ENCODE results near the gene ADAM12. TPM values are rescaled to one million over a fixed set of nuclear protein-coding genes. Genes with fewer than 3 reads are reported as not detected.

Gene ADAM12
- total RNA-seq, 1 donor from 2014 or later = 41.7 TPM

GRCh38 chr10:126022841-126023240 is 365.4 kb downstream of the ADAM12 start:
- Mint-ChIP-seq H3K27ac (ENCODE audit: unreplicated experiment) (no peak overlapping the region), H3K4me3 (ENCODE audit: unreplicated experiment) (no peak overlapping the region), H3K9me3 (ENCODE audit: unreplicated experiment) (no peaks in the 10 kb centered on the region), H3K4me1 (ENCODE audit: unreplicated experiment) (no peaks in the 10 kb centered on the region), H3K27me3 (ENCODE audit: unreplicated experiment) (no peaks in the 10 kb centered on the region), H3K36me3 (ENCODE audit: unreplicated experiment) (peaks cover 13% of the 10 kb centered on the region)
- TF ChIP-seq CTCF (IDR thresholded peaks at IDR 0.05) = no peak
- no peak for DNase-seq (ENCODE audit: extremely low spot score, unreplicated experiment)

- no peaks in the 10 kb centered on the region for H3K9me3 Mint-ChIP-seq (ENCODE audit: unreplicated experiment)
- H3K4me3 Mint-ChIP-seq (ENCODE audit: unreplicated experiment) = no peak overlapping the region
- H3K4me1 Mint-ChIP-seq (ENCODE audit: unreplicated experiment) = peaks cover 1% of the 10 kb centered on the region
- H3K36me3 Mint-ChIP-seq (ENCODE audit: unreplicated experiment) = peaks cover 15% of the 10 kb centered on the region
- no peaks in the 10 kb centered on the region for H3K27me3 Mint-ChIP-seq (ENCODE audit: unreplicated experiment)
- no peak for TF ChIP-seq CTCF (IDR thresholded peaks at IDR 0.05)
- no peak overlapping the region for H3K27ac Mint-ChIP-seq (ENCODE audit: unreplicated experiment)
- DNase-seq (ENCODE audit: extremely low spot score, unreplicated experiment) = no peak
Measured at GRCh38 chr10:126021833-126022500, 366.3 kb downstream of the ADAM12 start.

GRCh38 chr10:126017961-126018560 is 370.2 kb downstream of the ADAM12 start:
- no peaks in the 10 kb centered on the region for H3K27me3 Mint-ChIP-seq (ENCODE audit: unreplicated experiment)
- peaks cover 18% of the 10 kb centered on the region for H3K4me1 Mint-ChIP-seq (ENCODE audit: unreplicated experiment)
- peaks cover 12% of the 10 kb centered on the region for H3K36me3 Mint-ChIP-seq (ENCODE audit: unreplicated experiment)
- H3K27ac Mint-ChIP-seq (ENCODE audit: unreplicated experiment) = no peak overlapping the region
- H3K9me3 Mint-ChIP-seq (ENCODE audit: unreplicated experiment) = no peaks in the 10 kb centered on the region
- no peak for TF ChIP-seq CTCF (IDR thresholded peaks at IDR 0.05)
- no peak for DNase-seq (ENCODE audit: extremely low spot score, unreplicated experiment)
- no peak overlapping the region for H3K4me3 Mint-ChIP-seq (ENCODE audit: unreplicated experiment)

- Mint-ChIP-seq H3K9me3 (ENCODE audit: unreplicated experiment) (no peaks in the 10 kb centered on the region), H3K27me3 (ENCODE audit: unreplicated experiment) (no peaks in the 10 kb centered on the region), H3K36me3 (ENCODE audit: unreplicated experiment) (peaks cover 14% of the 10 kb centered on the region), H3K4me1 (ENCODE audit: unreplicated experiment) (peaks cover 24% of the 10 kb centered on the region), H3K27ac (ENCODE audit: unreplicated experiment) (no peak overlapping the region), H3K4me3 (ENCODE audit: unreplicated experiment) (no peak overlapping the region)
- no peak for DNase-seq (ENCODE audit: extremely low spot score, unreplicated experiment)
- no peak for TF ChIP-seq CTCF (IDR thresholded peaks at IDR 0.05)
Measured at GRCh38 chr10:126016882-126017281, 371.4 kb downstream of the ADAM12 start.

- TF ChIP-seq CTCF (IDR thresholded peaks at IDR 0.05) = no peak
- no peaks in the 10 kb centered on the region for H3K27me3 Mint-ChIP-seq (ENCODE audit: unreplicated experiment)
- DNase-seq (ENCODE audit: extremely low spot score, unreplicated experiment) = no peak
- peaks cover 15% of the 10 kb centered on the region for H3K36me3 Mint-ChIP-seq (ENCODE audit: unreplicated experiment)
- H3K27ac Mint-ChIP-seq (ENCODE audit: unreplicated experiment) = no peak overlapping the region
- H3K4me1 Mint-ChIP-seq (ENCODE audit: unreplicated experiment) = peaks cover 24% of the 10 kb centered on the region
- H3K4me3 Mint-ChIP-seq (ENCODE audit: unreplicated experiment) = no peak overlapping the region
- no peaks in the 10 kb centered on the region for H3K9me3 Mint-ChIP-seq (ENCODE audit: unreplicated experiment)
Measured at GRCh38 chr10:126016156-126016805, 372.0 kb downstream of the ADAM12 start.

Data from osteocyte (in vitro differentiated cells).